M059J (cell line): ENCODE data around the gene ATP13A5. TPM values are rescaled to one million over a fixed set of nuclear protein-coding genes. Genes with fewer than 3 reads are reported as not detected.

ENCODE experiments used
- DNase-seq: peaks from one replicate; pipeline ENCODE4 v3.0.0-alpha.2; 2012; ENCODE audit warnings: low read depth
- total RNA-seq: library from RNA; depleted of rRNA; stranded (reverse); fragments of >200 nt; shearing (Covaris generic); gene quantifications from 2 replicates; pipeline ENCODE4 v1.2.3, GENCODE V29; 2014

The ATP13A5 gene
- total RNA-seq, 1 experiment from 2014 or later, result not detected

GRCh38 chr3:193345431-193345830 is 33.1 kb downstream of the ATP13A5 start:
- DNase-seq, result no peak

DNA sequence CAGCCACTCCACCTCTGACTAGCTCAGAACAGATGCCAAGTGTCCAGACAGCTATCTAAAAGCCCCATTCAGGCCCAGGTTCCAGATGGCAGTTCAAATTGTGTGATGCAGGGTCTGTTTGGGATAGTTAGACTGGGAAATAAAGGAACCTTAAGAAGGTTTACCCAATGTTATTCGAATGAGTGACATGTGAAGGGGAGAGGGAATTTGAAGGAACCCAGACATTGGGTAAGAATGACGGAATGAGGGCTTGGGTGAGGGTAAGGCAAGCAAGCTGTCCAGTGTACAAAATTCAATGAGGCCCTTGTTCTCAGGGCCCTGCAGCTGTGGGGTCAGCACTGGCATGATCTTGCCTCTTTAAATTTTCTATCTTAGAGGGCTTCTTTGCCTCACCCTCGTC is 34.1 kb downstream of the ATP13A5 start:
- no peak for DNase-seq

- DNase-seq, result no peak
Observed at GRCh38 chr3:193343726-193344222, 34.8 kb downstream of the ATP13A5 start.

- no peak for DNase-seq
Observed at GRCh38 chr3:193342551-193342950, 36.0 kb downstream of the ATP13A5 start.

DNA sequence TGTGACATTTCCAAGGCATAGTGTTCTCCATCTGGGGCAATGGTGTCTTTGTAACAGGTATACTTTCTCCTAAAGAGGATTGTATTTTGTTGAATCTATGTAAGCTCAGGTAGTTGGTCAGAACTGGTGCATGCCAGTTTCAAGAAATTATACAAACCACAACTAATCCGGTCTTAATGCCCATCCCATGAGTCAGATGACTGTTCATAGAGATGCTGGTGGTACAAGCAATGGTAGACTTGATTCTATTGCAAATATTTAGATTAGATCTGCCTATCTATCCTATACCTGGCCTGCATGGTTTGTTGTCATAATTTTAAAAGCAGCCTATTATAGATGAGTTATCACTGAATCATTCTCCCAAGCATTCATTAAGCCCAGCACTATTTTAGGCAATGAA is 43.5 kb downstream of the ATP13A5 start:
- peak; percentile 75 for DNase-seq

- no peak for DNase-seq
Observed at GRCh38 chr3:193333229-193333628, 45.3 kb downstream of the ATP13A5 start.

DNA sequence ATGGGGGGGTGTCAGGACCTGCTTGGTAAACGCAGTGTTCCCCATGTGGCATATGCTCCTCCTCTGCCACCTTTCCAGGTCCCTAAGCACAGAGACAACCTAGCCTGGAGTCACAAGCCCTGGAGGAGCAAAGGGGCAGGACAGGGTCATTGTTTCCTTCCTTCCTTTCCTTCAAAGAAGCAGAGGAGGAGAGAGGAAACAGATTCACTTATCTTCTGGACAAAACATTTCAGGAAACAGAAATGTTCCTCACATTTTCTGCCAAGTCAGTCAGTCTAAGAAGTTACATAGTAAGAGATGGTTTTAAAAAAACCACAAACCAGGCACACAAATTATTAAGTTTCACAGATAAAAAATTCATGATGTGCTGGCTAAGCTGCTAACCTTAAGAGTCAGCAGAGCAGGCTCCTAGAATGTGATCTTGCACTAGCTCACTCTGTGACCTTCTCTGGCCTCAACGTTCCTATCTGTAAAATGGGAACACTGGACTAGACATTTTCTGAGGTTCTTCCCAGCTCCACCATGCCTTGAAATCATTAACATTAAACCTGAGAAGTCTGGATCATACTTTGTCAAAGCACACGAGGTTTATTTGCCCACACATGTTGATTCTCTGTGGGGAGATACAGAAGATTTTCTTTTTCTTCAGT is 47.9 kb downstream of the ATP13A5 start:
- DNase-seq, result no peak

DNA sequence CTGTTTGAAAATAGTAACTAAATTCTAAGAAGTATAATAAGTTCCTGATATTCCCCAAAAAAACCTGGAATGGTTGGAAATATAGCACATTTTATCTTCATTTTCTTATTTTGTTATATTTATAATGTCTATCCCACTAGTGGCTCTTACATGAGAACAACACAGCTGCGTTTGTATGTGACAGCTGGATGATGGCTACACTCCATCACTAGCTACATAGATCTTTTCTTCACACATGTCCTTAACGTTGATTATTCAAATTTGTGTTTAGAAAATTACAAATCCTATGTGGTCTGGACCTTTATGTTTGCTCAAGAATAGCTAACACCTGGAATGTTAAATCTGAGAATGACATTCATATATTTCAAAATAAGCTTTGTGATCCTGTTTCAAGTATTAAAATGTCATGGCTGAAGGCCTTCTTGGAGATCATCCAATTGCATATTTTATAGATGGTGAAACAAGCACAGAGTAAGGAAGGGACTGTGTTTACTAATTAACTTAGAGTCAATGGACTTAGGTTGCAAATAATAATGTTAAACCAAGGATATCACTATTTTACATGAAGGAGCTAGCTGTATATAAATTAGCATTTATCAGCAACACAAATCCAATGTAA is 60.8 kb downstream of the ATP13A5 start:
- no peak for DNase-seq

GRCh38 chr3:193314161-193314560 is 64.4 kb downstream of the ATP13A5 start:
- DNase-seq, result no peak

DNA sequence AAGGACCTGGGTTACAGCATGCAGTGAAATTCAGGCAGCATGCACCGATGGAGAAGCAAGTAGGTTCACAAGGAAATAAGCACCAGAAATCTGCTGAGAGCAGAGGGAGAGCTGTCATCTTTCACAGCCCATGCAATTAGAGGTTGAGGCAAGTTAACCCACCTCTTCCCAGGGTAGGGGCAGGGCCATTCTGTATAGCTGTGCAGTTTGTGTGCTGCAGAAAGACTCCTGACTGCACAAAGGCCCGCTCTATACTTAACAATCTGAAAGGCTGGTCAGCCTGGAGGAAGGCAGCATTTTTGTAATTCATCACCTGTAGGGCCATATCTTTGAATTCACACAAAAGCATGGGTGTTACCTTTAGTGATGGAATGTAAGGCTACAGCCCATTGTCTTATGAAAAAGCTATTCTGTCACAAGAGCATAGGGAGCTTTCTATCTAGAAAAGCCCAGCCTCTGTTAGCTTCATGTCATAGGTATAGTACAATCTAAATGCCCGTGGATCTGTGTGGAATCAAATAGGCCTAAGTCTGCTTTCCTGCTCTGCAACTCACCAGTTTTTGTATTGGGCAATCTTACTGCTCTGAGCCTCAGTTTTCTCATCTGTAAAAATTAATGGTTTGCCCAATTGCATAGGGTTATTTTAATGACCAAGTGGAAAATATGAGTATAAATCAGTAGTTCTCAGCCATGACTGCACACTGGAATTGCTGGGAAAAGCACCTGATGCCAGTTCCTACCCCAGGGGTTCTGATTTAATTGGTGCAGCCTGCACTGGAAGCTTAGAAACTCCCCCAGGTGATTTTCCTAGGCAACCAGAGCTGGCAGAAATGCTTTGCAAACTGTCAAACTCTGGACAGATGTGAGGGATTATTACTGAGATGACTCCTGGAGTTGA is 65.2 kb downstream of the ATP13A5 start:
- DNase-seq, result no peak

GRCh38 chr3:193310914-193311723 is 67.4 kb downstream of the ATP13A5 start:
- no peak for DNase-seq

GRCh38 chr3:193305356-193305755 is 73.2 kb downstream of the ATP13A5 start:
- no peak for DNase-seq

DNA sequence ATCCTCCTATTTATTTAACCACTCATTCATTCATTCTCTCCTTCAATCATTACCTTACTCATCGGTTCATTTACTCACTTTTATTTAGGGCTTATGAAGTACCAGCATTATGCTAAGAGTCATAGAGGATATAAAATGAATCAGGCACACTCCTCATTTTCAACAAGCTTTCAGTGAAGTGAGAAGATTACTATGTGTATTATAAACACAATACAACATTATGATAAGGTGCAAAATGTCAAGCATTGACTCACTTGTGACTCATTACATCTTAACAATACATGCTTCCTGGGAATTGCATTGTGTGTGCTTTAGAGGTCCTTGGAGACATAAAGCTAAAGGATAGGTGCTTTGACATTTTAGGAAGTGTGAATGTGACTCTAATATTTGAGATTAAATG is 77.1 kb downstream of the ATP13A5 start:
- peak; percentile 75 for DNase-seq

DNA sequence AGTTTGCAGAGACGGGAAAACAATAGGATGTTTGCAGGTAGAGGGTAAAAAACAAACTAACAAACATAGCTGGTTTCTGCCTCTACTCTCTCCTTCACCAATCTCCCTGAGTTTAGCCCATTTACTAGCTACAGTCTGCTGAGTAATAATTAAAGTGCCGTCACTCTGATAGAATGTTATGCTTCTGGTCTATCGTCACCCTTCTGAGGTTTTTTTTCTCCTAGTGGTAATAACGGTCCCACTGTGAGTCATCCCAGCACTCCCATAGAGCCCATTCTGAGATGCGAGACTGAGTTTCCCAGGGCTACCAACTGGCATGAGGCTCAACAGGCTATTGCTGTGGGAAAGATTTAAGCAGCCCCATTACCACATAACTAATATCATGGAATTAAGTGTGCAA is 81.1 kb downstream of the ATP13A5 start:
- DNase-seq, result peak; percentile 87

DNA sequence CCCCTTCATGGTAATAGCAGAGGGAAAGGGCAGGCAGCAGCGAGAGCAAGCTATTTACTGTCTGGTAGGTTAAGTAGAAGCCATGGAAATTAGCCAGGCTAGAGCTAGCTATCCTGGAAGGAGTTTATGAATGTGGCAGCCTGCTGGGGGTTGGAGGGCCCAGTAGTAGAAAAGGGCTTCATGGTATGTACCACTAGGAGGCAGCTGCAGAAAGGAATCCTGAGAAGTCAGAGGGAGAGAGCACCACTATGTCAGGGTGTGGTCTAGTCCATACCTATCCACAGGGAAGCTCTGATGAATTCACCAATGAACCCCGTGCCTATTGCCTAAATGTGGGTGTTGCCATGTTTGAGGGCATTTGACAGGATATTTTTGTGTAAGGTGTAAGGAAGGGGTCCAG is 82.6 kb downstream of the ATP13A5 start:
- no peak for DNase-seq

GRCh38 chr3:193292386-193292785 is 86.2 kb downstream of the ATP13A5 start:
- DNase-seq, result peak; percentile 68

GRCh38 chr3:193271101-193271840 is 107.3 kb downstream of the ATP13A5 start:
- no peak for DNase-seq

GRCh38 chr3:193270451-193270850 is 108.1 kb downstream of the ATP13A5 start:
- DNase-seq, result no peak

GRCh38 chr3:193269343-193270028 is 109.1 kb downstream of the ATP13A5 start:
- DNase-seq, result peak; percentile 6

GRCh38 chr3:193262707-193263106 is 115.8 kb downstream of the ATP13A5 start:
- DNase-seq, result no peak
